ENCODE measurements around the gene CXXC4. TPM values are rescaled to one million over a fixed set of nuclear protein-coding genes. Genes with fewer than 3 reads are reported as not detected.

Gene CXXC4
- total RNA-seq, 1 experiment from 2014 or later, result not detected

DNA sequence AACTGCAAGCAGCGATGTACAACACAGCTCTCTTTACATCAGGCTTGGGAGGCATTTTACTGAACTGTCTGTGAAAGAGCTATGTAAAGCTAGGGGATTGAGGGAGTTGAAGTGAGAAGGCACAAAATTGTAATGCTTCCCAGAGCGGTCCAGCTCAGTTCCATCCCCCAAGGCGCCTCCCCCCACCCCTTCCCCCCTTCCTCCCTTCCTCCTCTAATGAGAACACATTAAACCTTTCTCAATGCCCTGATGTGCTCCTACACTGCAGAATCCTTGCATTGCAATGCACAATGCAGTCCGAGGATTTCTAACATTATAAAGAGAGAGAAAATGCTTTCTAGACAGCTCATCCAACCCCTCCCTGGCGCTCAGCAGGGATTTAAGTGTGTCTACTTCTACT is 73.9 kb downstream of the CXXC4 start:
- Mint-ChIP-seq H3K27ac (ENCODE audit: low read depth, unreplicated experiment) (no peak overlapping the region), H3K9me3 (ENCODE audit: unreplicated experiment) (no peaks in the 10 kb centered on the region), H3K4me3 (ENCODE audit: unreplicated experiment) (no peak overlapping the region), H3K27me3 (ENCODE audit: insufficient read depth, unreplicated experiment) (no peaks in the 10 kb centered on the region), H3K36me3 (ENCODE audit: insufficient read depth, unreplicated experiment) (no peaks in the 10 kb centered on the region), H3K4me1 (ENCODE audit: insufficient read depth, unreplicated experiment) (no peaks in the 10 kb centered on the region)
- DNase-seq (ENCODE audit: unreplicated experiment), result no peak
- no TSS peak for BruUV-seq (replicated peaks)
- intact Hi-C loops (cut with micrococcal nuclease), result no loop called here
- CTCF ChIA-PET, result no interaction called here
- POLR2A ChIA-PET, result no interaction called here
- TF ChIP-seq, protein P1, sequence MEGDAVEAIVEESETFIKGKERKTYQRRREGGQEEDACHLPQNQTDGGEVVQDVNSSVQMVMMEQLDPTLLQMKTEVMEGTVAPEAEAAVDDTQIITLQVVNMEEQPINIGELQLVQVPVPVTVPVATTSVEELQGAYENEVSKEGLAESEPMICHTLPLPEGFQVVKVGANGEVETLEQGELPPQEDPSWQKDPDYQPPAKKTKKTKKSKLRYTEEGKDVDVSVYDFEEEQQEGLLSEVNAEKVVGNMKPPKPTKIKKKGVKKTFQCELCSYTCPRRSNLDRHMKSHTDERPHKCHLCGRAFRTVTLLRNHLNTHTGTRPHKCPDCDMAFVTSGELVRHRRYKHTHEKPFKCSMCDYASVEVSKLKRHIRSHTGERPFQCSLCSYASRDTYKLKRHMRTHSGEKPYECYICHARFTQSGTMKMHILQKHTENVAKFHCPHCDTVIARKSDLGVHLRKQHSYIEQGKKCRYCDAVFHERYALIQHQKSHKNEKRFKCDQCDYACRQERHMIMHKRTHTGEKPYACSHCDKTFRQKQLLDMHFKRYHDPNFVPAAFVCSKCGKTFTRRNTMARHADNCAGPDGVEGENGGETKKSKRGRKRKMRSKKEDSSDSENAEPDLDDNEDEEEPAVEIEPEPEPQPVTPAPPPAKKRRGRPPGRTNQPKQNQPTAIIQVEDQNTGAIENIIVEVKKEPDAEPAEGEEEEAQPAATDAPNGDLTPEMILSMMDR (IDR thresholded peaks at IDR 0.05; ENCODE audit: unreplicated experiment), result no peak
